ENCODE measurements around the gene EIF3L.
A peak's percentile ranks its signal among the peaks of the same experiment; 100 is the strongest.

The EIF3L gene

GRCh38 chr22:37933711-37934376, 84.6 kb downstream of the EIF3L start:
- POLR2A ChIA-PET: no interaction called here
- peak; percentile 98 for TF ChIP-seq CTCF (IDR thresholded peaks at IDR 0.05; ENCODE audit: control extremely low read depth, extremely low read depth, low read depth, missing control alignments)
- CTCF ChIA-PET: interaction anchor here (0.7 to 2.8 kb wide), 26 partner anchors 10 to 341 kb away, joined by 3 to 14 read pairs (median 4); partner anchors contain the start of genes ANKRD54, C22orf23, MICALL1 and POLR2F
- peak; percentile 92 for DNase-seq (ENCODE audit: extremely low spot score)

Data from GM10248 (cell line).